Raji (cell line): ENCODE measurements around the gene PRKAR1A.

Source experiments
- POLR2A ChIP-seq: IDR thresholded peaks from 2 replicates; pipeline ENCODE4 v1.6.1; 2011; ENCODE audit warnings: low read depth, low read length, control low read depth; ENCODE audit not compliant: insufficient read depth

Gene PRKAR1A

DNA sequence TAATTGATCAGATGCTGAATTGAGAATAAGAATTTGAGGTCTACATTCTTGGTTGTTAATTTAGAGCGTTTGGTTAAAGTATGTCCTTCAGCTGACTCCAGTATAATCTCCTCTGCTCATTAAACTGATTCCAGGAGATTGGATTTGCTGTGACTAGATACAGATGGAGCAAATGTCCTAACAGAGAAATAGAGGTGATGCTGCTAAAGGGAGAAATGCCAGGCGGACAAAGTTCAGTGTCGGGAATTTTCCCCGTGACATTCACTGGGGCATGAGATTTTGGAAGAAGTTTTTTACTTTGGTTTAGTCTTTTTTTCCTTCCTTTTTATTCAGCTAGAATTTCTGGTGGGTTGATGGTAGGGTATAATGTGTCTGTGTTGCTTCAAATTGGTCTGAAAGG lies 19.0 kb downstream of the PRKAR1A start:
- no peak for TF ChIP-seq POLR2A

DNA sequence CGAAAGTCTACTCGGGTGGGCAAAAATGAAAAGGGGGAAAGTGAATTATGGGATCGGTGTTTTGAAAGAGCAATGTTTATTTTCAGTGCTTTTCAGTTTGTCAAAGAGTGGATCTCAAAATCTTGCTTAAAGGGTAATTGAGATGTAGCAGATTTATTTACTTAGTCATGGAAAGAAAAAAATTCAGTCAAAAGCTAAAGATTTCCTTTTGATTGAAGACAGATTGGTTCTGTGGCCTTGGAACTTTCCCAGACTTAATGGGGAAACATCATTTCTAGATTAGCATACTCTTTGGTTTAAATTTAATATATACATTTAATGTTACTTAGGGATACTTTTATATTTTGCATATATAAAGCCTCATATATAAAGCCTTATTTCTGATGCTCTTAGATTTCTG lies 20.6 kb downstream of the PRKAR1A start:
- no peak for TF ChIP-seq POLR2A

DNA sequence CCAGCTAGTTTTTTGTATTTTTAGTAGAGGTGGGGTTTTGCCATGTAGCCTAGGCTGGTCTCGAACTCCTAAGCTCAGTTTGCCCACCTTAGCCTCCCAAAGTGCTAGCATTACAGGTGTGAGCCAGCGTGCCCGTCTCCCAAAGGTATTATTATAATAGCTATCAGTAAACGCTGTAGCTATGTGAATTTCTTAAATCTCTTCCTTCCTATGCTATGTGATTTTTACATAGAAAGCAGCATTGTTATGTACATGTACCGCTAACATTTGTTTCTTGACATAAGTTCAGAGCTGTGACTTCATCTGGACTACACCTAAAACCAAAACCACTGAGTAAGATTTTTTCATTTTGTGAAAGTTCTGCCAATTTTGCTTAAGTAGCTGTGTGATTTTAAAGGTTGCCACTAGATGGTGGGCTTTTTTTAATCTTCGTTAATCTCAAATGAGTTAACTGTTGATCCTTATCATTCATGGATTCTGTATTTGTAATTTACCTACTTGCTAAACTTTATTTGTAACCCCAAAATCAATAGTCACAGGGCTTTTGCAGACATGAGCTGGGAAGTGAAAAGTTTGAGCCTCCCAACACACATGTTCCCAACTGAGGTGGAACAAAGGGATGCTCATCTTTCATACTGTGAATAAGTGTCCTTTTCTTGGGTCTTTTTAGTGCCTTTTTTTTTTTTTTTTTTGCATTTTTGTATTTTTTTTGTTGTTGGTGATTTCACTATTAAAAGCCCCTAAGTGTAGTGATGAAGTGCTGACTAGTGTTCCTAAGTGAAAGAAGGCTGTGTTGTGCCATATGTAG lies 21.9 kb downstream of the PRKAR1A start:
- TF ChIP-seq POLR2A, result no peak

DNA sequence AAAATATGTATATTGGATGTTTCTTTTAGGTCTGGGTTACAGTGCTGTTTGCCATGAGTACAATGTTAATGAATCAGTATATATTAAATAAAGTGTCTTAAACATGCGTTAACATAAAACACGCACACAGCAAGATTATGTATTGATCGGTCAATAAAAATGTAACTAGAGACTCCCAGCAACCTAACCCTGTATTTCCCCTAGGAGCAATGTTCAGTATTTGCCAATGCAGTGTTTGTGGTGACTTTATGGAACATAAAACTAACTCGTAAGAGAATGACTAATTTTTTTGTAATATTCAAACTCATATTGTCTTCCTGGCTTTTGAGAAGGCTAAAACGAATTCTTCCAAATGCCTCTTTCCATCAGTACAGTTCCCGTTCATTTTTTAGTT lies 22.5 kb downstream of the PRKAR1A start:
- no peak for TF ChIP-seq POLR2A

DNA sequence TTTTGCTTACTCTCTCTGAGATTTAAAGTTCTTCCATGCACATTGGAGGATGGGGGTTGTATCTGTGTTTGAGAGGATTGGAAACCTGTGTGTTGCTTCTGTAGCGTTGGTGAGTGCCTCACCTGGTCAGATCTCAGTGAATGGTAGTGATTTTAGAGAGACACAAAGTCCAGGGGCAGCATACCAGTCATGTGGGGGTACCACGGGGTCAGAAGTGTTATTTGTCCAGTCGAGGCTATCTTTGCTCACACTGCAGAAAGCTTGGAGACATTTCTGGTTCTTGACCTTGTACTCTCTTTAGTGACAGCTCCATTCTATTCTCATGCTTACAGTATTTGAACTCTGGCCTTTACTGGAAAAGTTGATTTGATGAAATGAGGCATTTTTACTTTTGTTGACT lies 23.7 kb downstream of the PRKAR1A start:
- no peak for TF ChIP-seq POLR2A

DNA sequence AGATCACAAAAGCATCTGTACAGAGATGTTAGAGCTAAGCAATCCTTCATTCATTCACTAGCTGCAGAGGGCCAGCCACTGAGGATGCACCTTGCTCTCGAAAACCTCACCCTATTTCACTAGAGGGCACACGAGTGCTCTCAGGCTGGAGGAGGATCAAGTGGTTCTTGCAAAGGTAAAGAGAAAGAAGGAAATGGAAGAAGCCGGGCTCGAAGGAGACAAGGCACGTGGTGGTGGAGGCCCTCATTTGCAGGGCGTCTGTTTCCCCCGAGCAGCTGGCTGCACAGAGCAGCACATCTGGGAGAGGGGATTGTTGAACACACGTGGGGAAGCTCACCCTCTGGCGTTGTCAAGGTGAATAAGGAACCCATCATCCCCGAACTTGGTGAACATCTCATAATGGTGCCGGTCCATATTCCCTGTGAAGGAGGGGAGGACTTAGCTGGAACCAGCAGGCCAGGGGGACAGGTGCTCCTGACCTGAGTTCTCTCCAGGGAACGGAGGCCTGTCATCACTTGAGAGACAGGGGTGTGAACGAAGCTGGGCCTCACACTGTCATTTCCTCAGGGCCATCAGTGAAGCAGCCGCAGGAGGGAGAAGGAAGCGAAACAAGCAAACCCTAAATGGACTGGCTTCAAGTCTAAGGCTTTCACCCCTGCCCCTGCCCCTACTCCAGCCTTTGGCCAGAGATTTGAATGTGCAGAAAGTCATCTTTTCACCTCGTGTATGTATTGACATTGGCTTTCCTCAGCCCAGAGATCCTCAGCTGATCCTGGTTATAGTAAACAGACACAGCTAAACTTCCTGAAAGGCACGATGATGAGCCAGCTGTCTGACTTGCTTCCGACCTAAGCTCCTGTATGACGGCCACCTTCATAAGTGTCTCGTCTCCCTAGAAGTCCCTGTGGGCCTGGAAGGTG lies 27.6 kb downstream of the PRKAR1A start:
- TF ChIP-seq POLR2A, result no peak

DNA sequence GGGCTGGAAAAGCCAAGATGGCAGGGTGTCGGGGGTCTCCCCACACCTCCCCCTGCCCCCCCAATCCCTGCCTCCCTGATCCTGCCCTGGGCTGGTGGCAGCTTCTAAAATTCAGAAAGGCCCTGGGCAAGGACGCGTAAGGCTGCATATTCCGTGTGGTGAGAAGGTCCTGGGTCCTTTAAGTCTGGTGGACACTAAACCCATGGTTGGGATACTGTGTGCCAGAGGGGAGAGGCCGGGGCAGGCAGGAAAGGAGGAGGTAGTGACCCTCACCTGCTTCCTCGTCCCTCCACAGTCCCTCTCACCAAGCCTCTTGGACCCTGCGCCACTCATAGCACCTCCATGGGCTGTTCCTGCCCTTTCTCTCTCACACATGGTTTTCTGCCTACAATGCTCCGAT lies 28.8 kb downstream of the PRKAR1A start:
- TF ChIP-seq POLR2A, result no peak

DNA sequence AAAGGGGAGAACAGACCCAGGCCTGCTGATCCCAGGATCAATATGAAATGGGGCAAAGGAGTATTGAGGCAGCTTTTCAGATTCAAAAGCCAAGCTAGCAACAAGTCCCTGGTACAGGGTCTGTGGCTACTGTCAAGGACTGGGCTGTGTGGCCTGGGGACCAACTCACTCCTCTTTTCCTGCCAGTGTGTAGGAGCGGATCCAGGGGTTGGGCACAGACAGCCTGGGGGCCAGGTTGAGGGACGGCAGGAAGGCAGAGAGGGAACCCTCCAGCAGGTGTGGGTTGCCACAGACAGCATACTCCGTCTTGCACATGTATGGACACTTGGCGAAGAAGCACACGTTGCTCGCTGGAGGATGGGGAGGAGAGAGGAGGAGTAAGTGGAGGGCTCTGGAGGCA lies 29.6 kb downstream of the PRKAR1A start:
- no peak for TF ChIP-seq POLR2A

DNA sequence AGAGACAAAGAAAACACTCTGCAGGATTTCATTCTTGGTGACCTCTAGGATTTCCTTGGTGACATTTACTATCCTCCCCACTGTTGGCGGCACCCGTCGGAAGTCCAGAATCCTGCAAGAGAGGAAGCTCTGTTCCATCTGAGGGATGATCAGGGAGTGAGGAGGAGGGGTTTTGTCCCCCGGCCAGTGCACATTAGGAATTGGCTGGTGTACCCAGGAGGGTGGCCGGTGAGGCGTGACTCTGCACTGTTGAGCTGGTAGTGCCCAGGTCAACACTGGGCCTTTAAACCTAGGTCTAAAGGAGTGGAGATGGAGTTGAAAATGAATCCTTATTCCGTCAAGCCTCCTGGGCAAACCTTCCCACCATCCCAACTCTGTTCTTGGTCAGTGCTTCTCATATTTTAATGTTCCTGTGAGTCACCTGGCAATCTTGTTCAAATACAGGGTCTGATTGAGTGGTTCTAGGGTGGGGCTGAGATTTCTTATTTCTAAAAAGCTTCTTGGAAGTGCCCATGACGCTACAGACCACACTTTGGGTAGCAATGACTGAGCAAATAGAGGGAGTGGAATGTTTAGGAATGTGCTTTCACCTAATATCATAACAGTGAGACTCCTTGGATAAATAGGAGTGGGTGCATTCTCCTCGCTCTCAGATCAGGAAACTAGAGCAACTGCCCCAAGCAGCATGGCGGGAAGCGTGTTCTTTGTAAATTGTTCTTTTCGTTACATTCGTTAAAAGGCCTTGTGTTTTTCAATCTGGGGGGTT lies 30.7 kb downstream of the PRKAR1A start:
- TF ChIP-seq POLR2A, result no peak

DNA sequence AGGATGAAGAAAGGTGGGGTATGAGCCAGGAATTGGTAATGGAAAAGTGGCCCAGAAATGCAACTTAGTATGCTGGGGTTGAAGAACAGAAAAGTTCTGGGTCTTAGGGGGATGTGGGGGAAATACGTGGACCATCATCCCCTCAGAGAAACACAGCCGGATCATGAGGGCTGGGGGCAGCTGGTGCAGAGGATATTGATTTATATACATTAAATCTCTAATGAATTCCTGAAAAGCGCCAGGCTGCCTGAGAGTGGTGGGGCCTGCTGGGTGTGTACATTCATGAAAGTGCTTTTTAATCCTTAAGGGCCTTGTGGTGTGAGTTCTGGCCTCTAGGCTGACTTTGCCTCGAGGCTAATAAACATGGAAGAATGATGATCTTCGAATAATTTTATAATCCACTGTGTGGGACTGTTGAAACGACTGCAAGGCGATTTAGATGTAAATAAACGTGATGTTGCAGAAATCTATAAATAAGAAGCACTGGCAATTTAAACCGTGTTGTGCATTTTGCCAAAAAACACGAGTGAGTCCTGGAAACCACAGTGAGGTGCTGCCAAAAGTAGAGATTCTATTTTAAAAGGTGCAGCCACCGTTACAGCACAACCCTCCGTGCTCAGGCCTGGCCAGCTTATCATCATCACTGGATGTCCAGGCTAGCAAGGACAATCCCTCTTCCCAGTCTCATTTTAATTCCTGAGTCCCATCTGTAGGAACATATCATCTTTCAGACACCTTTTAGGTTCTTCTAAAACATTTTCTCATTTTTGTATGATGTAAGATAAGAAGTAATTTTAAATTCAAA lies 32.1 kb downstream of the PRKAR1A start:
- TF ChIP-seq POLR2A, result no peak

DNA sequence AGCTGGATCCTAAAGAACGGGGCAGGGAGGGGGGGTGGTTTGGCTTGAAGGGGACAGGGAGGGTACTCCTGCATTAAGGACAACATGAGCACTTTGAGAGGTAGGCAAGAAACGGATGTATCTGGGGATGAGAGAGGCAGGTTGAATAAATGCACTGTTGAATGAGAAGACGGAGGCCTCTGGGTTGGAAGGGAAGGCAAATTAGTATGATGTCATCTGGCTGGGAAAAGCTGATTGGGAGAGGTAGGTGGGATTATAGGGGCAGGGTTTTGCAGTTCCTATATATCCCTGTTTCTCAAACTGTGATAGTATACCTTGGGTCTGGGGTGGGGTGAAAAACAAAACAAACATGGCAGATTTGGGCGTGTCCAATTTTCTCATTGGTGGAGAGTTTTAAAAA lies 44.3 kb downstream of the PRKAR1A start:
- TF ChIP-seq POLR2A, result no peak

DNA sequence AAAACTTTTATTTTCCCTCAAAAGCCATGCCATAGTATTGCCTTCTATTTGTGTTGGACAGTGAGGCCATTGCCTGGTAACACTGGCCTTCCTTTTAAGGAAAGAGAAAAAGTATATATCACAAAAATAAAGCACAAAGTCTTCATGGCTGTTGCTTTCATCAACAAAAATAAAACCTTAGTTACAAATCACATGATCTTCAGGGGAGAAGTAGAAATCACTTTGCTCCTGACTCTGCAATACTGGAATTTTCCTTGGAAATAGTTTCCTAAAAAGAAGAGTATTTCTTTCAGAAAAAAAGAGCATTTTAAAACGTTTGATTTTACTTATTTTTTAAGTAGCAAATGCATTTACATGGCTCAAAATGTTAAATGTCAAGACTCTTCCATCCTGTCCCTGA lies 47.1 kb downstream of the PRKAR1A start:
- no peak for TF ChIP-seq POLR2A

DNA sequence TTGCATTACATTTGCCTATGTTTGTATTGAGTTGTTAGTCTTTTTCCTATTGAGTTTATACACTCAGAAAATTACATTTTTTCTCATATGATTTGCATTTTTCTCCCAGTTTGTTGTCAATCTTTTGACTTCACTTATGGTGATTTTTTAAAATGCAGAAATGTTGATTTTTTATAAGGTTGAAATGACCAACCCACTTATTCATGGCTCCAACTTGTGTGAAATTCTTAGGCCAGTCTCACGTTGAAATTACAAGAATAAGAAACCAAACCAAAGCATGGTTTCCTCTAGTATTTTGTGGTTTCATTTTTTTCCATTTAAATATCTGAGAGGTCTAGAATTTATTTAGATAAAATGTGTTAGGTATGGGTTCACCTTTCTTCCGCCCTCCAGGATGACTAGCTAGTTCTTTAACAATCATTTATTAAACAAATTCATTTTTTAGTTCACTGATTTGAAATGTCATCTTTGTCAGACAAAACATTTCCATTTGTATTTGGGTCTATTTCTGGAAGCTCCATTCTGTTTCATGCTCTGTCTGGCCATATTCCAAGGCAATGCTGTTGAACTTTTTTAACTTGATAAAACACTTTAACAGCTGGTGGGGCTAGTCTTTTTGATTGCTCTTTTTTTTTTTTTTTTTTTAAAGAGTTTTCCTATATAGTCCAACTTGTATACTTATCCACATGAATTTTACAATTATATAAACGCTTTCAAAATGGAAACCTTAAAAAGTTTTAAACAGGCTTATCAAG lies 48.9 kb downstream of the PRKAR1A start:
- TF ChIP-seq POLR2A, result no peak

DNA sequence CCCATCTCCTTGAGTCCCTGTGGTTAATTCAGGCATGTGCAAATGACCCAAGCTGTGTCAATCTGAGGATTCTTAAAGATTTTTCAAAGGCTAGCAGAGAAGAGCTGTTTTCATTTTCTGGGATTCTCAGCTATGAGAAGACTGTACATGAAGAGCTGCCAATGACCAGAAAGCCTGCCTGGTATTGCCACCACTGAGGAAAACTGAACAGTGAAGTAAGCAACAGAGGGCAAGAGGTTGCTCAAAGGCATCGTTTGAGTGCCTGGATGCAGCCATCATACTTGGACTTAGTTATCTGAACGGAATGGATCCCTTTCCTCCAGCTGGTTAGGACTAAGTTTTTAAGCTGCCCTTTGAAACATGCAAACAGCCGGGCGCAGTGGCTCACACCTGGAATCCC lies 50.5 kb downstream of the PRKAR1A start:
- TF ChIP-seq POLR2A, result no peak
